ENCODE data around the gene ZNF530.

Gene ZNF530

GRCh38 chr19:57599761-57600383 is at the start of gene ZNF530:
ZNF530 (plus strand) TSS chr19:57599885; CDS start chr19:57604346, 4,461 bp downstream.
- peak; percentile 94 for DNase-seq (ENCODE audit: low spot score)

GRCh38 chr19:57552432-57552831 is 47.3 kb upstream of the ZNF530 start:
- DNase-seq (ENCODE audit: low spot score), result no peak

- DNase-seq (ENCODE audit: low spot score), result no peak
These were observed 42.0 kb upstream of the ZNF530 start for GRCh38 chr19:57557659-57558058.

GRCh38 chr19:57558525-57558924 is 41.2 kb upstream of the ZNF530 start:
- no peak for DNase-seq (ENCODE audit: low spot score)

- no peak for DNase-seq (ENCODE audit: low spot score)
These were observed 40.7 kb upstream of the ZNF530 start for GRCh38 chr19:57559008-57559403.

- DNase-seq (ENCODE audit: low spot score), result peak; percentile 94
These were observed 40.2 kb upstream of the ZNF530 start, which contains the start of gene ZNF550 for GRCh38 chr19:57559404-57560025. ZNF550 (minus strand) TSS chr19:57559863; CDS start chr19:57559682, 181 bp downstream.

- no peak for DNase-seq (ENCODE audit: low spot score)
These were observed 39.6 kb upstream of the ZNF530 start for GRCh38 chr19:57560049-57560491.

- no peak for DNase-seq (ENCODE audit: low spot score)
These were observed 36.1 kb upstream of the ZNF530 start for GRCh38 chr19:57563547-57563946.

GRCh38 chr19:57566396-57567265 is 33.1 kb upstream of the ZNF530 start:
- no peak for DNase-seq (ENCODE audit: low spot score)

- no peak for DNase-seq (ENCODE audit: low spot score)
These were observed 29.0 kb upstream of the ZNF530 start for GRCh38 chr19:57570707-57571106.

GRCh38 chr19:57572415-57572947 is 27.2 kb upstream of the ZNF530 start:
- DNase-seq (ENCODE audit: low spot score), result no peak

- DNase-seq (ENCODE audit: low spot score), result no peak
These were observed 23.0 kb upstream of the ZNF530 start for GRCh38 chr19:57576661-57577060.

GRCh38 chr19:57578487-57579205 is 21.0 kb upstream of the ZNF530 start, which contains the start of gene ZNF416:
ZNF416 (minus strand) TSS chr19:57578911; CDS start chr19:57578704, 207 bp downstream.
- DNase-seq (ENCODE audit: low spot score), result peak; percentile 94

- DNase-seq (ENCODE audit: low spot score), result no peak
These were observed 16.6 kb upstream of the ZNF530 start for GRCh38 chr19:57583104-57583520.

- DNase-seq (ENCODE audit: low spot score), result peak; percentile 92
These were observed 15.9 kb upstream of the ZNF530 start, which contains the start of gene ZIK1 for GRCh38 chr19:57583521-57584416. ZIK1 (plus strand) TSS chr19:57584145; CDS start chr19:57584357, 212 bp downstream.

- no peak for DNase-seq (ENCODE audit: low spot score)
These were observed 12.2 kb upstream of the ZNF530 start for GRCh38 chr19:57587529-57587928.

- no peak for DNase-seq (ENCODE audit: low spot score)
These were observed 316 bp upstream of the ZNF530 start for GRCh38 chr19:57599377-57599760.

- no peak for DNase-seq (ENCODE audit: low spot score)
These were observed 7.2 kb downstream of the ZNF530 start for GRCh38 chr19:57606931-57607330.

- no peak for DNase-seq (ENCODE audit: low spot score)
These were observed 11.4 kb downstream of the ZNF530 start for GRCh38 chr19:57611113-57611512.

Data from left forelimb (tissue), 1 donor.